ENCODE results near the gene CCM2L. TPM values are rescaled to one million over a fixed set of nuclear protein-coding genes. Genes with fewer than 3 reads are reported as not detected.

CCM2L gene
- total and polyA plus RNA-seq, 2 of the 8 experiments (the other 6 are each of a cell fraction or from before 2014, with no cell fraction given) = 5.5 to 15.8 TPM

DNA sequence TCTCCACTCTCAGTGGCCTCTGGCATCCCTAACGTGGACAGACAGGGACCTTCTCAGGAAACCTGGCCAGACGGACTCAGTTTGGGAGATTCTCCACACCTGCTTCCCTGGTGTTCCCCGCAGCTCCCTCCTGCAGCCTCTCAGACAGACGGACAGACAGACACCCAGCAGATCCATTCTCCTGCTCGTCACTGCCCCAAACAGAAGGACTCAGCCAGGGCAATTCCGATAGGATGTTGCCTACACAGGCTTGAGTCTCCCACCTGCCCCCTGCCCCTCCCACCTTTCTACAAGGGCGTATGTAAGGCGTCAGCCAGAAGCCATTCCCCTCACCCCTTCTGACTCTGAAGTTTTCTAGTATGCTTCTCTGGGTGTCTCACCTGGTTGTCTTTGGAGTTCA, 428 bp downstream of the CCM2L start:
- CTCF ChIA-PET (ENCODE audit: partially characterized antibody) = interaction anchor here (1.0 kb wide), 1 partner anchor 159 kb away, joined by 3 read pairs; no protein-coding TSS in a partner anchor
- DNase-seq (ENCODE audit: low read depth in 1 of 2, low spot score in 2 of 2) = peak in 1 of 2 experiments; percentile 52
- TF ChIP-seq, protein P1, sequence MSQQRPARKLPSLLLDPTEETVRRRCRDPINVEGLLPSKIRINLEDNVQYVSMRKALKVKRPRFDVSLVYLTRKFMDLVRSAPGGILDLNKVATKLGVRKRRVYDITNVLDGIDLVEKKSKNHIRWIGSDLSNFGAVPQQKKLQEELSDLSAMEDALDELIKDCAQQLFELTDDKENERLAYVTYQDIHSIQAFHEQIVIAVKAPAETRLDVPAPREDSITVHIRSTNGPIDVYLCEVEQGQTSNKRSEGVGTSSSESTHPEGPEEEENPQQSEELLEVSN (IDR thresholded peaks at IDR 0.05) = no peak
- no peak for TF ChIP-seq GTF2F1 (IDR thresholded peaks at IDR 0.05; ENCODE audit: borderline replicate concordance, low read depth, low read length)
- TF ChIP-seq NANOG (IDR thresholded peaks at IDR 0.05; ENCODE audit: insufficient read depth, low read depth, low read length, poor library complexity, severe bottlenecking) = no peak
- TF ChIP-seq RXRA (IDR thresholded peaks at IDR 0.05; ENCODE audit: insufficient read depth, low read depth, low read length) = no peak
- no peak for TF ChIP-seq RAD21 (IDR thresholded peaks at IDR 0.05 in 1 of 2, conservative IDR thresholded peaks at IDR 0.05 in 1 of 2; ENCODE audit: low read depth in 2 of 2, low read length in 2 of 2)
- no peak for TF ChIP-seq TAF1 (IDR thresholded peaks at IDR 0.05; ENCODE audit: low read depth, low read length)

More for the DNA sequence above, 428 bp downstream of the CCM2L start:
- FAIRE-seq = peak; percentile 7
- Histone ChIP-seq H2AFZ (ENCODE audit: low read length) (0 out of 2 replicates have a peak overlapping the region, but pooled peaks have one; percentile 26), H2BK120ac (replicated peaks; ENCODE audit: low read depth, low read length) (no peak overlapping the region), H3K4me1 (replicated peaks in 1 of 4; ENCODE audit: control insufficient read depth in 3 of 4, insufficient read depth in 4 of 4, low read length in 3 of 4) (peaks cover 19 to 25% (median 22%) of the 10 kb centered on the region in 4 experiments), H3K23me2 (ENCODE audit: low read depth, low read length) (peaks cover 2% of the 10 kb centered on the region; the same call in 1 of the 2 replicates), H3K79me2 (ENCODE audit: control insufficient read depth in 1 of 2, insufficient read depth in 2 of 2, low read length in 2 of 2) (no peaks in the 10 kb centered on the region), H3K18ac (ENCODE audit: extremely low read depth, low read length) (peak overlapping the region; percentile 67; the same call in 1 of the 2 replicates), H2BK5ac (ENCODE audit: low read depth, low read length) (peak overlapping the region; percentile 66; the same call in 1 of the 2 replicates), H4K5ac (ENCODE audit: insufficient read length, low read depth, low read length) (no peak overlapping the region), H2BK15ac (ENCODE audit: low read length) (0 out of 2 replicates have a peak overlapping the region, but pooled peaks have one; percentile 46), H3K4me3 (ENCODE audit: extremely low read depth in 1 of 4, insufficient read depth in 2 of 4, low read depth in 3 of 4, low read length in 4 of 4) (no peak overlapping the region; a peak in 1 of 8 replicates), H2BK12ac (ENCODE audit: low read depth, low read length) (peak overlapping the region; percentile 42; the same call in 1 of the 2 replicates), H3K36me3 (ENCODE audit: control insufficient read depth in 2 of 4, insufficient read depth in 4 of 4, low read length in 3 of 4) (no peaks in the 10 kb centered on the region), H3K27me3 (replicated peaks in 1 of 4; ENCODE audit: control insufficient read depth in 3 of 4, extremely low read depth in 1 of 4, insufficient read depth in 3 of 4, low read length in 3 of 4) (no peaks in the 10 kb centered on the region; a peak in 1 of 7 replicates), H3K9me3 (ENCODE audit: insufficient read depth in 2 of 2, low read depth in 1 of 2, low read length in 1 of 2) (no peaks in the 10 kb centered on the region), H2AK5ac (ENCODE audit: low read depth, low read length) (no peak overlapping the region), H3K27ac (ENCODE audit: low read depth, low read length) (no peak overlapping the region), H3K23ac (ENCODE audit: insufficient read length) (no peak overlapping the region), H3K9ac (replicated peaks in 1 of 4; ENCODE audit: extremely low read depth in 1 of 4, low read depth in 3 of 4, low read length in 3 of 4) (no peak overlapping the region), H2BK20ac (ENCODE audit: low read length) (no peak overlapping the region), H3K4me2 (ENCODE audit: insufficient read depth in 1 of 2, low read depth in 2 of 2, low read length in 2 of 2) (peak overlapping the region in 1 of 2 experiments; percentile 33; a peak in 1 of 4 replicates), H4K8ac (ENCODE audit: extremely low read depth, insufficient read depth, low read length) (no peak overlapping the region), H3K4ac (replicated peaks; ENCODE audit: insufficient read length, low read depth, low read length) (no peak overlapping the region), H4K91ac (replicated peaks; ENCODE audit: insufficient read length, low read length) (peak overlapping the region; percentile 4), H4K20me1 (replicated peaks in 1 of 2; ENCODE audit: control insufficient read depth in 1 of 2, insufficient read depth in 2 of 2, low read length in 2 of 2) (no peaks in the 10 kb centered on the region), H3K56ac (replicated peaks; ENCODE audit: insufficient read length, low read depth, low read length) (no peak overlapping the region), H3K14ac (ENCODE audit: insufficient read length) (no peak overlapping the region), H3K79me1 (ENCODE audit: low read depth, low read length) (no peaks in the 10 kb centered on the region)
- WGBS, 2 experiments (ENCODE audit: extremely low coverage in 1 of 2, insufficient coverage in 1 of 2, insufficient read length in 1 of 2, insufficient replicate concordance in 2 of 2, low coverage in 1 of 2, low lambda C conversion rate in 2 of 2, missing lambda C conversion rate in 1 of 2) = 44% methylated on average over 8 of the region's 8 CpGs; no CpG with 5 or more reads in 1 of the 2 experiments
- POLR2A ChIA-PET (ENCODE audit: partially characterized antibody) = no interaction called here
